Glomerular visceral epithelial cell (primary cell): ENCODE results near the gene RIPK4.

Source experiments
- DNase-seq: peaks from one replicate; pipeline ENCODE4 v3.0.0-alpha.2; 2016; ENCODE audit errors: extremely low spot score

The RIPK4 gene

GRCh38 chr21:41766883-41767605 lies at the start of gene RIPK4:
RIPK4 (minus strand) TSS chr21:41767052; CDS start chr21:41767041, 11 bp downstream.
- DNase-seq = peak; percentile 96

GRCh38 chr21:41815652-41816582 lies 49.1 kb upstream of the RIPK4 start:
- no peak for DNase-seq

- no peak for DNase-seq
Measured at GRCh38 chr21:41813226-41813625, 46.4 kb upstream of the RIPK4 start.

- DNase-seq = no peak
Measured at GRCh38 chr21:41812679-41813078, 45.8 kb upstream of the RIPK4 start.

- DNase-seq = no peak
Measured at GRCh38 chr21:41810597-41810932, 43.7 kb upstream of the RIPK4 start.

GRCh38 chr21:41809891-41810596 lies 43.2 kb upstream of the RIPK4 start:
- no peak for DNase-seq

- DNase-seq = no peak
Measured at GRCh38 chr21:41808846-41809245, 42.0 kb upstream of the RIPK4 start.

- no peak for DNase-seq
Measured at GRCh38 chr21:41808094-41808493, 41.2 kb upstream of the RIPK4 start.

- no peak for DNase-seq
Measured at GRCh38 chr21:41806773-41807172, 39.9 kb upstream of the RIPK4 start.

- no peak for DNase-seq
Measured at GRCh38 chr21:41805643-41806042, 38.8 kb upstream of the RIPK4 start.

- DNase-seq = no peak
Measured at GRCh38 chr21:41805038-41805437, 38.2 kb upstream of the RIPK4 start.

GRCh38 chr21:41804381-41804780 lies 37.5 kb upstream of the RIPK4 start:
- DNase-seq = no peak

- no peak for DNase-seq
Measured at GRCh38 chr21:41803316-41803715, 36.5 kb upstream of the RIPK4 start.

GRCh38 chr21:41802684-41803083 lies 35.8 kb upstream of the RIPK4 start:
- DNase-seq = no peak

- no peak for DNase-seq
Measured at GRCh38 chr21:41802198-41802584, 35.3 kb upstream of the RIPK4 start.

- no peak for DNase-seq
Measured at GRCh38 chr21:41801321-41802197, 34.7 kb upstream of the RIPK4 start.

- DNase-seq = no peak
Measured at GRCh38 chr21:41800425-41801320, 33.8 kb upstream of the RIPK4 start.

- no peak for DNase-seq
Measured at GRCh38 chr21:41799763-41800162, 32.9 kb upstream of the RIPK4 start.

- no peak for DNase-seq
Measured at GRCh38 chr21:41798326-41798725, 31.5 kb upstream of the RIPK4 start.

- no peak for DNase-seq
Measured at GRCh38 chr21:41796476-41797080, 29.7 kb upstream of the RIPK4 start.
